IMR-90 (cell line): ENCODE measurements around the gene PCK1. TPM values are rescaled to one million over a fixed set of nuclear protein-coding genes. Genes with fewer than 3 reads are reported as not detected.

Experiments used
- ATAC-seq: fragments of 200-7000 bp; cut with Tn5 transposase; 2 replicates; pipeline ENCODE4 v1.9.1; 2020; ENCODE audit warnings: low read depth, mild to moderate bottlenecking, moderate library complexity
- BruUV-seq: library from RNA; stranded (reverse); fragments of 400-500 nt; replicated peaks from 2 replicates; lab custom pipeline; 2021; lab: Mats Ljungman, UMichigan
- CTCF ChIA-PET: fragments of 300-600 bp; formaldehyde crosslinking; extraction: SDS; loops from one replicate; lab custom pipeline; 2021; ENCODE audit warnings: antibody characterized with exemption; lab: Yijun Ruan, JAX
- POLR2A ChIA-PET: fragments of 300-600 bp; sonication (Branson Sonifier 250); formaldehyde crosslinking; loops from one replicate; lab custom pipeline; 2022; ENCODE audit warnings: antibody characterized with exemption; ENCODE audit not compliant: unreplicated experiment; lab: Charles Lee
- DNase-seq: peaks from one replicate; pipeline ENCODE4 v3.0.0; 2013
- H2AFZ ChIP-seq: replicated peaks from 2 replicates; pipeline ENCODE3; 2013; ENCODE audit warnings: low read length, mild to moderate bottlenecking; ENCODE audit not compliant: poor library complexity
- H2AK5ac ChIP-seq: 2 replicates; pipeline ENCODE4 v1.6.1; 2013; ENCODE audit warnings: low read depth, low read length, inconsistent platforms
- H2AK9ac ChIP-seq: replicated peaks from 2 replicates; pipeline ENCODE3; 2013; ENCODE audit warnings: mild to moderate bottlenecking, low read depth, low read length, moderate library complexity; ENCODE audit not compliant: poor library complexity
- H2BK120ac ChIP-seq: 2 replicates; pipeline ENCODE4 v1.6.1; 2013; ENCODE audit warnings: low read depth, low read length, inconsistent platforms
- H2BK15ac ChIP-seq: 3 replicates; pipeline ENCODE4 v1.6.1; 2013; ENCODE audit warnings: low read depth, low read length, inconsistent platforms
- H2BK20ac ChIP-seq: 2 replicates; pipeline ENCODE4 v1.6.1; 2013; ENCODE audit warnings: low read depth, mild to moderate bottlenecking, inconsistent platforms, low read length, moderate library complexity
- H2BK5ac ChIP-seq: 2 replicates; pipeline ENCODE4 v1.6.1; 2013; ENCODE audit warnings: mild to moderate bottlenecking, low read depth, low read length, inconsistent platforms; ENCODE audit not compliant: poor library complexity, severe bottlenecking
- H3K14ac ChIP-seq: replicated peaks from 2 replicates; pipeline ENCODE4 v1.6.1; 2013; ENCODE audit warnings: low read depth, low read length, inconsistent platforms
- H3K18ac ChIP-seq: 2 replicates; pipeline ENCODE4 v1.6.1; 2013; ENCODE audit warnings: low read depth, low read length, control low read depth
- H3K23ac ChIP-seq: 2 replicates; pipeline ENCODE4 v1.6.1; 2013; ENCODE audit warnings: low read depth, low read length, inconsistent platforms
- H3K27ac ChIP-seq: 2 replicates; pipeline ENCODE4 v1.5.1; 2013; ENCODE audit warnings: mild to moderate bottlenecking, control low read depth, low read length; ENCODE audit not compliant: insufficient read depth
- H3K27me3 ChIP-seq: 2 replicates; pipeline ENCODE4 v1.6.1; 2013; ENCODE audit warnings: low read length; ENCODE audit not compliant: control insufficient read depth, insufficient read depth
- H3K36me3 ChIP-seq: 2 replicates; pipeline ENCODE4 v1.6.1; 2013; ENCODE audit warnings: low read length, mixed read lengths; ENCODE audit not compliant: control insufficient read depth, insufficient read depth
- H3K4ac ChIP-seq: 2 replicates; pipeline ENCODE4 v1.6.1; 2013; ENCODE audit warnings: low read depth, low read length, inconsistent platforms
- H3K4me1 ChIP-seq: 2 replicates; pipeline ENCODE4 v1.6.1; 2013; ENCODE audit warnings: low read length, mixed read lengths; ENCODE audit not compliant: control insufficient read depth, insufficient read depth
- H3K4me2 ChIP-seq: 2 replicates; pipeline ENCODE4 v1.6.1; 2013; ENCODE audit warnings: low read depth, mild to moderate bottlenecking, control low read depth, low read length, moderate library complexity
- H3K4me3 ChIP-seq: 2 replicates; pipeline ENCODE4 v1.5.1; 2013; ENCODE audit warnings: low read depth, mild to moderate bottlenecking, control low read depth, low read length, moderate library complexity; ENCODE audit not compliant: insufficient read depth
- H3K56ac ChIP-seq: 2 replicates; pipeline ENCODE4 v1.6.1; 2013; ENCODE audit warnings: low read length, inconsistent platforms; ENCODE audit not compliant: insufficient read depth; ENCODE audit errors: extremely low read depth
- H3K79me1 ChIP-seq, 2 experiments: 2 replicates each; pipeline ENCODE4 v1.6.1; 2013; ENCODE audit warnings: low read length in 2 of 2, inconsistent platforms in 1 of 2, low read depth in 1 of 2
- H3K9ac ChIP-seq: 2 replicates; pipeline ENCODE4 v1.6.1; 2013; ENCODE audit warnings: low read depth, low read length, control low read depth
- H3K9me1 ChIP-seq: 2 replicates; pipeline ENCODE4 v1.6.1; 2013; ENCODE audit warnings: low read length, inconsistent platforms; ENCODE audit not compliant: insufficient read depth
- H3K9me3 ChIP-seq: 2 replicates; pipeline ENCODE4 v1.6.1; 2013; ENCODE audit warnings: low read length; ENCODE audit not compliant: control insufficient read depth, insufficient read depth
- H4K20me1 ChIP-seq: 2 replicates; pipeline ENCODE4 v1.6.1; 2013; ENCODE audit warnings: low read length, inconsistent platforms; ENCODE audit not compliant: insufficient read depth
- H4K5ac ChIP-seq: 2 replicates; pipeline ENCODE4 v1.6.1; 2013; ENCODE audit warnings: mild to moderate bottlenecking, low read depth, low read length, control low read depth
- H4K8ac ChIP-seq, 2 experiments: 2 replicates each; pipeline ENCODE4 v1.6.1; 2013; ENCODE audit warnings: low read depth in 2 of 2, low read length in 2 of 2, control low read depth in 1 of 2, inconsistent platforms in 1 of 2
- H4K91ac ChIP-seq: 2 replicates; pipeline ENCODE4 v1.6.1; 2013; ENCODE audit warnings: low read depth, low read length, inconsistent platforms; ENCODE audit not compliant: insufficient read depth
- CEBPB ChIP-seq: IDR thresholded peaks from 2 replicates; pipeline ENCODE4 v1.6.1; 2012; ENCODE audit warnings: low read depth, low read length, improper control_type of control experiment
- RCOR1 ChIP-seq: IDR thresholded peaks from 2 replicates; pipeline ENCODE4 v1.6.1; 2012; ENCODE audit warnings: mild to moderate bottlenecking, low read length, improper control_type of control experiment; ENCODE audit not compliant: insufficient replicate concordance
- USF2 ChIP-seq: fragments of 150-350 bp; IDR thresholded peaks from 2 replicates; pipeline ENCODE4 v1.6.1; 2017; ENCODE audit warnings: mild to moderate bottlenecking, antibody characterized with exemption, low read length, low read depth
- WGBS, 2 experiments: methylation state at CpG; one replicate each; pipeline versions ENCODE4 v1.1.5 to v1.1.7; 2013; ENCODE audit warnings: missing lambda C conversion rate in 2 of 2; ENCODE audit not compliant: insufficient read length in 1 of 2; ENCODE audit errors: extremely low coverage in 2 of 2; 5-methylcytosine and 5-hydroxymethylcytosine counted together
- dilution Hi-C: fragments of 300-500 bp; cut with HindIII; formaldehyde crosslinking; loops from one replicate; pipeline ENCODE4 v1.14.3; 2018; ENCODE audit warnings: low sequenced_read_pairs; ENCODE audit not compliant: unreplicated experiment
- in situ Hi-C: fragments of 300-500 bp; cut with MboI; formaldehyde crosslinking; loops from 3 replicates; pipeline ENCODE4 v1.14.3; 2019; ENCODE audit warnings: low sequenced_read_pairs, inconsistent platforms, mixed read lengths
- intact Hi-C: fragments of 100-400 bp; cut with micrococcal nuclease; formaldehyde crosslinking; loops from 2 replicates; pipeline ENCODE4 v1.10.0; 2022
- polyA plus RNA-seq, 3 experiments: library from polyadenylated mRNA; depleted of rRNA; stranded (reverse); fragments of >200 nt; gene quantifications; 2 replicates each; pipeline ENCODE4 v1.2.3, GENCODE V29; 2012; ENCODE audit warnings: low replicate concordance in 1 of 3
- total RNA-seq: library from RNA; depleted of rRNA; stranded (reverse); fragments of >200 nt; gene quantifications from 2 replicates; pipeline ENCODE4 v1.2.3, GENCODE V29; 2012

The PCK1 gene
- total and polyA plus RNA-seq, 2 of the 4 experiments (the other 2 are of a cell fraction), result not detected

GRCh38 chr20:57609842-57610167, 48.9 kb downstream of the PCK1 start:
- BruUV-seq, result no TSS peak
- Histone ChIP-seq H4K20me1 (no peaks in the 10 kb centered on the region), H3K27me3 (peaks cover 9% of the 10 kb centered on the region), H4K91ac (no peak overlapping the region), H3K14ac (no peak overlapping the region), H2AFZ (no peak overlapping the region), H3K9me3 (no peaks in the 10 kb centered on the region), H3K9ac (no peak overlapping the region), H4K5ac (no peak overlapping the region), H3K4me3 (no peak overlapping the region), H3K23ac (no peak overlapping the region), H3K4ac (no peak overlapping the region), H4K8ac (no peak overlapping the region), H3K36me3 (no peaks in the 10 kb centered on the region), H2BK120ac (no peak overlapping the region), H2BK20ac (no peak overlapping the region), H2BK5ac (no peak overlapping the region), H2AK5ac (no peak overlapping the region), H3K18ac (no peak overlapping the region), H2AK9ac (no peak overlapping the region), H3K56ac (no peak overlapping the region), H2BK15ac (no peak overlapping the region), H3K4me2 (no peak overlapping the region), H3K9me1 (no peaks in the 10 kb centered on the region), H3K79me1 (no peaks in the 10 kb centered on the region), H3K4me1 (no peaks in the 10 kb centered on the region), H3K27ac (no peak overlapping the region)
- WGBS, 2 experiments, result 80% methylated on average over 1 of the region's 8 CpGs; no CpG with 5 or more reads in 1 of the 2 experiments
- in situ Hi-C loops (loop anchor here (10.0 kb wide), 1 partner anchor 575 kb away; no protein-coding TSS in a partner anchor), dilution Hi-C loops (no loop called here), intact Hi-C loops (no loop called here)
- ATAC-seq, result no peak
- no peak for TF ChIP-seq CEBPB
- no peak for TF ChIP-seq RCOR1
- TF ChIP-seq USF2, result no peak
- ChIA-PET POLR2A (no interaction called here), CTCF (no interaction called here)
- DNase-seq, result no peak
